ENCODE results near the gene AGRN. TPM values are rescaled to one million over a fixed set of nuclear protein-coding genes. Genes with fewer than 3 reads are reported as not detected.

The AGRN gene
- total RNA-seq, 2 donors from 2014 or later = 87.7 to 92.4 TPM

DNA sequence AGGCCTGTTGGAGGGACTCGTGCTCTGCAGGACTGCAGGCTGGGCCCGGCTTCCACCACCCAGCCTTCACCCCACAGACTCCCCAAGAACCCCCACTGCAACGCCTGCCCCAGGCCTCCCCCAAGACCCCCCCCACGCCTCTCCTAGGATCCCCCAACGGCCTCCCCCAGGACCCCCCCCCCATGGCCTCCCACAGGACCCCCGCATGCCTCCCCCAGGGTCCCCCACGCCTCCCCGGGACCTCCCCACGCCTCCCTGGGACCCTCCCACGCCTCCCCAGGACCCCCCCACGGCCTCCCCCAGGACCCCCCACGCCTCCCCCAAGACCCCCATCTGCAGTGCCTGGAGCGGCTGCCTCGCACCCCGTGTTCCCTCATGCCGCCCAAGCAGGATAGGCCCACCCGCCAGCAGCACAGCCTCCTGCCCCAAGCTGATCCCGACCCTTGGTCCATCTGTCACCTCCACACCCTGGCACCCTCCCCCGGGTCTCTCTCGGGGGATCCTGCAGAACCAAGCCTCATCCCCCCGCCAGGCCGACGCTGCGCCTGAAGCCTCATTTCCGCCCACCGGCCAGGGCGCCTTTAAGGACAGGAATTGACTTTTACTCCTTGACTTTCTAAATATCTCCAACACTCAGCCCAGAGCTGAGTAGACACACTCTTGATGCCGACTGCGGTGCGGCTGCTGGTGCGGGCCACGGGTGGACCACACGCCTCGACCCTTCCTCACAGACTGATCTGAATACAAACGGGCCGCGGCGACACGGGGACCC lies 68.3 kb downstream of the AGRN start:
- H3K9me3 ChIP-seq = no peaks in the 10 kb centered on the region
- H3K27me3 ChIP-seq (replicated peaks; ENCODE audit: insufficient read depth) = no peaks in the 10 kb centered on the region
- WGBS = 93% methylated on average over 32 of the region's 39 CpGs
- H3K4me3 ChIP-seq = no peak overlapping the region
- TF ChIP-seq, protein P1, sequence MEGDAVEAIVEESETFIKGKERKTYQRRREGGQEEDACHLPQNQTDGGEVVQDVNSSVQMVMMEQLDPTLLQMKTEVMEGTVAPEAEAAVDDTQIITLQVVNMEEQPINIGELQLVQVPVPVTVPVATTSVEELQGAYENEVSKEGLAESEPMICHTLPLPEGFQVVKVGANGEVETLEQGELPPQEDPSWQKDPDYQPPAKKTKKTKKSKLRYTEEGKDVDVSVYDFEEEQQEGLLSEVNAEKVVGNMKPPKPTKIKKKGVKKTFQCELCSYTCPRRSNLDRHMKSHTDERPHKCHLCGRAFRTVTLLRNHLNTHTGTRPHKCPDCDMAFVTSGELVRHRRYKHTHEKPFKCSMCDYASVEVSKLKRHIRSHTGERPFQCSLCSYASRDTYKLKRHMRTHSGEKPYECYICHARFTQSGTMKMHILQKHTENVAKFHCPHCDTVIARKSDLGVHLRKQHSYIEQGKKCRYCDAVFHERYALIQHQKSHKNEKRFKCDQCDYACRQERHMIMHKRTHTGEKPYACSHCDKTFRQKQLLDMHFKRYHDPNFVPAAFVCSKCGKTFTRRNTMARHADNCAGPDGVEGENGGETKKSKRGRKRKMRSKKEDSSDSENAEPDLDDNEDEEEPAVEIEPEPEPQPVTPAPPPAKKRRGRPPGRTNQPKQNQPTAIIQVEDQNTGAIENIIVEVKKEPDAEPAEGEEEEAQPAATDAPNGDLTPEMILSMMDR (IDR thresholded peaks at IDR 0.05) = no peak
- TF ChIP-seq POLR2A (IDR thresholded peaks at IDR 0.05) = no peak
- no peak for TF ChIP-seq POLR2AphosphoS5 (IDR thresholded peaks at IDR 0.05)
- intact Hi-C loops (cut with DNase I) = no loop called here
- no peaks in the 10 kb centered on the region for H3K36me3 ChIP-seq
- H3K4me1 ChIP-seq (replicated peaks) = no peaks in the 10 kb centered on the region
- no peak for DNase-seq (ENCODE audit: low spot score)
- no peak overlapping the region for H3K27ac ChIP-seq

DNA sequence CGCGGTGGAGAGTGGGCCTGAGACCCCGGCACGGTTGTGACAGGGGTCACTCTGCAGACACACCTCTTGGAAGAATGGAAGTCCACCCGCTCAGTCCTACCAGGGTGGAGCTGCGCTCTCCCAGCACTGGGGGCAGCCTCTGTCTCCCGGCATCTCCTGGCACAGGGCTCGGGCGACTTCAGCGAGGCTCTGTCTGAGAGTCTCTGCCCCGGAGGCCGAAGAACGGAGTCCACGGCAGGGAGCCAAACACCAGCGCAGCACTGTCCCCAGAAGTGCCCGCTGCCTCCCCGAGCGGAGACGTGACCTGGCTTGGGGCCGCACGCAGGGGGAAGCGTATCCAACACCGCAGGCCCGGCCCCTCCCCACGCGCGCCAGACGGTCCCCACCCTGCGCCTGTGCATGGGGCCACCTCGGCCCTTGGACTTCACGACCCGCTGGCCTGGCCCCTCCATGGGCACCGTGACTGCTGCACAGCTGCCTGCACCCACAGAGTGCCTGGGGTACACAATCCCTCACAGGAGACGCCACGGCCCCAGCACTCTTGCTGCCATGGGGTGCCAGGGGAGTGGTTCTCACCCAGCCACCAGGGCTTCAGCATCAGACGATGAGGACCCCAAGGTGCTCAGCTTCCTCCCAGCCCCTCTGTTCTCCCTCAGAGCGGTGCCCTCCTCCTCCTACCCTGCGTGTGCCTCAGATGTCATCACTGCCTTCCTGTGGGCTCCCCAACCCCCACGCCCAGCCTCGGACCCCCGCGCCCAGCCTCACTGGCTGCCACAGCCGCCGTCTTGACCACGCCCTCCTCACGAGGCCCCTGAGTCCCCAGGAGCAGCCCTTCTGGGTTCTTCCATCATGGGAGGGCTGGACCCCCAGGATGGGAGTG lies 69.1 kb downstream of the AGRN start:
- intact Hi-C loops (cut with DNase I) = no loop called here
- no peak for TF ChIP-seq POLR2A (IDR thresholded peaks at IDR 0.05)
- no peak for TF ChIP-seq POLR2AphosphoS5 (IDR thresholded peaks at IDR 0.05)
- TF ChIP-seq, protein P1 (IDR thresholded peaks at IDR 0.05) = no peak
- no peaks in the 10 kb centered on the region for H3K9me3 ChIP-seq

DNA sequence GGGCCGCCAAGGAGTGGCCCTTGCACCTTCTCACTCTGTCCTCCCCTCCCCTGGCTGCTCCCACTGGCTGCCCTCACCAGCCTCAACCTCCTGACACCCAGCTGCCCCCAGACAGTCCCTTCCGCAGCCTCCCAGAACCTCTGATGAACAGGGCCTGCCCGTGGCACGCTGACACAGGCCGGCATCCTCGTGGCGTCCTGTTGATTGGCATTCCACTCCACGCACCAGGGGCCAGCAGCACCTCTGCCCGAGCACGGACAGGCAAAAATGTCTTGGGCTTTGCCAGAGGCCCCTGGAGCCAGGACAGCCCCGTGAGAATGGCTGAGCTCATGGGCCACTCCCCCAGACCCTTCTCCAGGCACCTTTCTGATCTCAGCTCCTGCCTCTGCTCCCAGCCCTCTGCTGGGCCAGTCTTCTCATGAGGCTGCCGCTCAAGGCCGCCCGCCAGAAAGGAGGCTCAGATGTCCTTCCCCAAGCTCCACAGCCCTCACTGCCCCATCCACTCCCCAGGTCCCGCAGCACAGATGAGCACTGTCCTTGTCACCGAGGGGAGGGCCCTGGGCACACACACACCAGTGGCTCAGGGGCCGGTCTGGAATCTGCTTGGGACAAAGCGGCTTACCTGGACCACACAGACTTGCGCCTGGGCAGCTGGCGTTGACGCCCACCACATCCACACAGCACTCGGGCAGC lies 70.0 kb downstream of the AGRN start:
- Histone ChIP-seq H3K9me3 (no peaks in the 10 kb centered on the region), H3K4me3 (no peak overlapping the region), H3K27ac (no peak overlapping the region), H3K36me3 (no peaks in the 10 kb centered on the region), H3K27me3 (replicated peaks; ENCODE audit: insufficient read depth) (no peaks in the 10 kb centered on the region), H3K4me1 (replicated peaks) (no peaks in the 10 kb centered on the region)
- WGBS = 90% methylated on average over 21 of the region's 22 CpGs
- no peak for DNase-seq (ENCODE audit: low spot score)
- TF ChIP-seq, protein P1 (IDR thresholded peaks at IDR 0.05) = no peak
- TF ChIP-seq POLR2A (IDR thresholded peaks at IDR 0.05) = no peak
- TF ChIP-seq POLR2AphosphoS5 (IDR thresholded peaks at IDR 0.05) = no peak
- intact Hi-C loops (cut with DNase I) = no loop called here

More for the DNA sequence above, 69.1 kb downstream of the AGRN start:
- no peaks in the 10 kb centered on the region for H3K36me3 ChIP-seq
- no peaks in the 10 kb centered on the region for H3K27me3 ChIP-seq (replicated peaks; ENCODE audit: insufficient read depth)
- no peak overlapping the region for H3K27ac ChIP-seq
- no peak overlapping the region for H3K4me3 ChIP-seq
- no peaks in the 10 kb centered on the region for H3K4me1 ChIP-seq (replicated peaks)
- DNase-seq (ENCODE audit: low spot score) = no peak
- 92% methylated on average over 46 of the region's 46 CpGs for WGBS

DNA sequence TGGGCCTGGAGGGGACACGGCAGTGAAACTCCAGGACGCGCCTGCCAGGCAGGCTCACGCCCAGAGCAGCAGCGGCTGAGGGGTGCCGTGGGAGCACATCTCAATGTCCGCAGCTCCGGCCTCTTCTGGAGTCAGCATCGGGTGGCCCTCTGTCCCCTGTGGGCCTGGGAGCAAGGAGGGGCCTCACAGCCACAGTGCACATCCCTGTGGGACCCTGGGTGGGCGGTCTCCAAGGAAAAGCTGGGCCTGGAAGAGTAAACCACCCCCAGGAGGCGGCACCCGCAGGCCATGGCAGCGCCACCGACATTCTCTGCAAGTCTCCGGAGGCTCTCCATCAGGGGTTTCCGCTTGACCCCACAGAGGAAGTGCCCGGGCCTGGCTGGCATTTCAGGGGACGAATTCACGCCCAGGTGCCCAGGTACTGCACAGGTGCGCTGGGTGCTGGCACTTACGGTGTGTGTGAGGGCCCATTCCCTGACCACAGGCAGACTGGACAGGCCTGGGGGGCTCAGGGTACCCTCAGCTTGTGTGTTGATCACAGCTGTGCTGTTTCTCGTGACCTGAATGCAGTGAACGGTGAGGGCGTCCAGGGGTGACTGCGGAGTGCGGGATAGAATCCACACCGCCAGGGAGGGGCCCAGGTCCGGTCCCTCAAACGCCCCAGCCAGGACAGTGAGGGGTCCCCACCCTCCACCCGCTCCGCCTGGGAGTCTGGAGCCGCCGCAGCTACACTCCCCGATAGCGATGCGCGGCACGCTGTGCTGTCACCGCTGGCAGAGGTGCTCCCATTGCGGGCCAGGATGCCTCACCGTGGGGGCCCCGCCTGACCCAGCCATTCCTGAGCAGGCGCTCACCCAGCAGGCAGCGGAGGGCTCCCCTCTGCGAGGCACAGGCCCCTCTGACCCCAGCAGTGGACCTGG lies 70.8 kb downstream of the AGRN start:
- H3K4me3 ChIP-seq = no peak overlapping the region
- DNase-seq (ENCODE audit: low spot score) = no peak
- H3K27me3 ChIP-seq (replicated peaks; ENCODE audit: insufficient read depth) = no peaks in the 10 kb centered on the region
- intact Hi-C loops (cut with DNase I) = no loop called here
- no peaks in the 10 kb centered on the region for H3K4me1 ChIP-seq (replicated peaks)
- H3K36me3 ChIP-seq = no peaks in the 10 kb centered on the region
- H3K27ac ChIP-seq = no peak overlapping the region
- WGBS = 94% methylated on average over 45 of the region's 45 CpGs
- TF ChIP-seq POLR2AphosphoS5 (IDR thresholded peaks at IDR 0.05) (no peak), POLR2A (IDR thresholded peaks at IDR 0.05) (no peak)
- TF ChIP-seq, protein P1 (IDR thresholded peaks at IDR 0.05) = no peak
- no peaks in the 10 kb centered on the region for H3K9me3 ChIP-seq
